Measurements from ENCODE around the gene ST8SIA6. TPM values are rescaled to one million over a fixed set of nuclear protein-coding genes. Genes with fewer than 3 reads are reported as not detected.

Gene ST8SIA6
- polyA plus RNA-seq, 1 experiment: not detected

DNA sequence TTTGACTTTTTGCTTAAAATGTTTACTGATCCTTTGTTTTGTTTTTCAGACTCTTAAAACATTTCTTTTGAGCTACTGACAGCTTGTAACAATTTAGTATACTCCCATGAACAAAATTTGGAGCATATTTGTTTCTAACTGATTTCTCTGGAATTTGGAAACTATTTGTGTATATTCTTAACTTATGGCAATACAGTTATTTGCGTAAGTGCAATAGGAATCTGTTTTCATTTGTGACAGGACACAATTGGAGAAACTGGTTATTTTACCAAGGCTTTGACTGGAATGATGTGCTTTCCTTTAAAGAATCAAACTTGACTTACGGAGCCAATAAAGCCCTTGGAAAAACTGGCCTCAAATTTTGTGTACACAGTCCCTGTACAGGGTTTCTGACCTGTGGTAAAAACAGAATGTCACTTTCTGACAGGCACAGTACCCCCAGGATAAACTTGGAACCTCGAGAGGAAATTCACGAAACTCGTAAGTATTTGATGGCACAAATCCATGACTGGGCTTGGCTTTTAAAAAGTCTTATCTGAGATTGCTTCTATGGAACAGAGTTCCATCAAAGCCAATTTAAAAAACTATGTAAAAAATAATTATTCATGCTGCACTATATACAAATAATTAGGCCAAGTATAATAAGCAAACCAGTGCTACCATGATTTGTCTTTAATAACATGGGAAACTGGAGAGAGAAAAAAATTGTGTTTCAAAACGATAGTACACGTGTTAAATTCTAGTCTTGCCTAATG, 70.4 kb downstream of the ST8SIA6 start:
- TF ChIP-seq, protein P1, sequence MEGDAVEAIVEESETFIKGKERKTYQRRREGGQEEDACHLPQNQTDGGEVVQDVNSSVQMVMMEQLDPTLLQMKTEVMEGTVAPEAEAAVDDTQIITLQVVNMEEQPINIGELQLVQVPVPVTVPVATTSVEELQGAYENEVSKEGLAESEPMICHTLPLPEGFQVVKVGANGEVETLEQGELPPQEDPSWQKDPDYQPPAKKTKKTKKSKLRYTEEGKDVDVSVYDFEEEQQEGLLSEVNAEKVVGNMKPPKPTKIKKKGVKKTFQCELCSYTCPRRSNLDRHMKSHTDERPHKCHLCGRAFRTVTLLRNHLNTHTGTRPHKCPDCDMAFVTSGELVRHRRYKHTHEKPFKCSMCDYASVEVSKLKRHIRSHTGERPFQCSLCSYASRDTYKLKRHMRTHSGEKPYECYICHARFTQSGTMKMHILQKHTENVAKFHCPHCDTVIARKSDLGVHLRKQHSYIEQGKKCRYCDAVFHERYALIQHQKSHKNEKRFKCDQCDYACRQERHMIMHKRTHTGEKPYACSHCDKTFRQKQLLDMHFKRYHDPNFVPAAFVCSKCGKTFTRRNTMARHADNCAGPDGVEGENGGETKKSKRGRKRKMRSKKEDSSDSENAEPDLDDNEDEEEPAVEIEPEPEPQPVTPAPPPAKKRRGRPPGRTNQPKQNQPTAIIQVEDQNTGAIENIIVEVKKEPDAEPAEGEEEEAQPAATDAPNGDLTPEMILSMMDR (IDR thresholded peaks at IDR 0.05; ENCODE audit: insufficient read depth, low read depth, low read length): no peak
- no peaks in the 10 kb centered on the region; the same call in 1 of the 2 replicates for H3K27me3 ChIP-seq (ENCODE audit: control insufficient read depth, insufficient read depth, low read length)
- DNase-seq (ENCODE audit: low read depth): no peak
- CTCF ChIA-PET: interaction anchor here (1.2 to 2.3 kb wide), 2 partner anchors 8 to 48 kb away, joined by 3 to 5 read pairs; no protein-coding TSS in a partner anchor
- no peaks in the 10 kb centered on the region for H3K36me3 ChIP-seq (ENCODE audit: control insufficient read depth, insufficient read depth, low read length)
- no peak overlapping the region for H3K4me3 ChIP-seq (ENCODE audit: low read depth, low read length)
- POLR2A ChIA-PET: no interaction called here

DNA sequence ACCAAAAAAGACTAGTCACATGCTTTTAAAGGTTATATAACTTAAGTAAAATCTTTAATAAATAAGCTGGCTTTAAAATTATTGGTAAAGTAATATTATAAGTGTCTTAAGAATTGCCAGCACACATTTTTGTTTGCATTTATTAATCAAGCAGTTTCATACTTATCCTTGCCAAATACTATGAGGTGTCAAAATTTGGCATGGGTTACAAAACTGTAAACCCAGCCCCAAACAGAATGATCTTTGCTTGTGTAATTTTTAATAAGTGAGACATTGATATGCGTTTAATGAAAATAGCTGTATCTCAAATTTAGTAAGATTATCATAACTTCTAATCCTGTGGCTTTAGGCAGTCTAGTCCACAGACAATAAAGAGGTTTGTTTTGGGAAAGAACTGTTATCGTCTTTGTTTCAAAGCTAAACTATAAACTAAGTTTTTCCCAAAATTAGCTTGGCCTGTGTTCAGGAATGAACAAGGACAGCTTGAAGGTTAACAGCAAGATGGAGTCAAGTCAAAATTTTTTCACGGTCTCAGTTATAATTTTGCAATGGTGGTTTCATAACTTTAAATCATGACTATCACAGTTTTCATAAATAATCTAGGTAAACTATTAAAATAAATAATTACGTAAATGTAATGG, 72.8 kb downstream of the ST8SIA6 start:
- TF ChIP-seq, protein P1 (IDR thresholded peaks at IDR 0.05; ENCODE audit: insufficient read depth, low read depth, low read length): no peak
- ChIA-PET CTCF (interaction anchor here (1.1 kb wide), 1 partner anchor 9 kb away, joined by 3 read pairs; no protein-coding TSS in a partner anchor), POLR2A (no interaction called here)
- Histone ChIP-seq H3K4me3 (ENCODE audit: low read depth, low read length) (no peak overlapping the region), H3K27me3 (ENCODE audit: control insufficient read depth, insufficient read depth, low read length) (no peaks in the 10 kb centered on the region; the same call in 1 of the 2 replicates), H3K36me3 (ENCODE audit: control insufficient read depth, insufficient read depth, low read length) (no peaks in the 10 kb centered on the region)
- no peak for DNase-seq (ENCODE audit: low read depth)

DNA sequence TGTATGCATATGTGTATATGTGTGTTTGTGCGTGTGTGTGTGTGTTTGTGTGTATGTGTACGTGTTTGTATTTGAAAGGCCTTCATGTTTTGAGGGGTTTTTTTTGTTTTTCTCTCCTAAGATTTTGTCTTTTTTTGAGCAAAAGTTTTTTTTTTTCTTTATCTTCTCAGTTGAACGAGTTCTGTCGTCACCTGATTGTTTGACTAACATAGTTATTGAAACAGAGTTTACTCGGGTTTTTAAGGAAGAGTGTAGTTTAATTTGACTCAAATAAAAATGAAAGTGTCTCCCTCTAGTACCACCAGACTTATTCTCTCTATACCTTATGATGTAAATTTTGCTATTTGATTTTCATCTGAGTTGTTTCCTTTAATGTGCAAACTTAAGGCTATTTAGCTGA, 73.5 kb downstream of the ST8SIA6 start:
- TF ChIP-seq, protein P1 (IDR thresholded peaks at IDR 0.05; ENCODE audit: insufficient read depth, low read depth, low read length): no peak
- Histone ChIP-seq H3K36me3 (ENCODE audit: control insufficient read depth, insufficient read depth, low read length) (no peaks in the 10 kb centered on the region), H3K4me3 (ENCODE audit: low read depth, low read length) (no peak overlapping the region), H3K27me3 (ENCODE audit: control insufficient read depth, insufficient read depth, low read length) (no peaks in the 10 kb centered on the region; the same call in 1 of the 2 replicates)
- CTCF ChIA-PET: interaction anchor here (1.1 kb wide), 1 partner anchor 10 kb away, joined by 3 read pairs; no protein-coding TSS in a partner anchor
- no peak for DNase-seq (ENCODE audit: low read depth)
- POLR2A ChIA-PET: no interaction called here

DNA sequence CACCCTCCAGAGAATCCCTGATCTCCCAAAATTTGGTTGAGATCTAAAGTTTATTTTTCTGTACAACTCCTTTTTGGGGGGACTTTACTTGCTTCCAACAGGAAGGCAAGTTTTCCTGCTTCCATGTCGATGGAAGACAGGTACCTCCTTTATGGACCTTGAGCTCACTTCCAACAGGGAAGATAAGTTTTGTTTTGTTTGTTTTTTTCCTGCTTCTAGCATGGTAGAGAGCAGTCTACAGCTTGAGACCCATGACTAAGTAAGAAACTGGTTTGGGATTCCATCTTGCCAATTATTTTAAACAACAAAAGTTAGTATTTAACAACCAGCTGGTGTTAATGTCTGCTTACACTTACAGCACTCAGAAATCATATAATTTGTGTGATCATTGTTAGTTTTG, 74.4 kb downstream of the ST8SIA6 start:
- Histone ChIP-seq H3K36me3 (ENCODE audit: control insufficient read depth, insufficient read depth, low read length) (no peaks in the 10 kb centered on the region), H3K4me3 (ENCODE audit: low read depth, low read length) (no peak overlapping the region), H3K27me3 (ENCODE audit: control insufficient read depth, insufficient read depth, low read length) (no peaks in the 10 kb centered on the region; the same call in 1 of the 2 replicates)
- CTCF ChIA-PET: interaction anchor here (0.8 kb wide), 1 partner anchor 29 kb away, joined by 3 read pairs; no protein-coding TSS in a partner anchor
- TF ChIP-seq, protein P1 (IDR thresholded peaks at IDR 0.05; ENCODE audit: insufficient read depth, low read depth, low read length): no peak
- POLR2A ChIA-PET: no interaction called here
- no peak for DNase-seq (ENCODE audit: low read depth)

DNA sequence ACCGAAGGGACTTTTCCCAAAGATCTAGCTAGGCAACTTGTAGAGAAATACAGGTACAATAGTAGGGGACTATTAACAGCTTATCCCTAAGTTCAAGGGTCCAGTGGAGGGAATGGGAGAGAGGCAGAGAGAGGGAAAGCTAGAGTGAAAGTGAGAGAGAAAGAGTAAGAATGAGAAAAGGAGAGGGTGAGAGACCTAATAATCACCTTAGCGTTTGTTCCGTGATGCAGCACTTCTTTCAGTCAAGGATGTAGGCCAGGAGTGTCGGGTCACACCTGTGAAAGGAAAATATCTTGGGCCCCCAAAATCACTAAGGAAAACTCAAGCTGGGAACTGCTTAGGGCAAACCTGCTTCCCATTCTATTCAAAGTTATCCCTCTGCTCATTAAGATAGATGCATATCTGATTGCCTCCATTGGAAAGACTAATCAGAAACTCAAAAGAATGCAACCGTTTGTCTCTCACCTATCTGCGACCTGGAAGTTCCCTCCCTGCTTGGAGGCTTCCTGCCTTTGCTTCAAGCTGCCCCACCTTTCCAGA, 75.2 kb downstream of the ST8SIA6 start:
- CTCF ChIA-PET: interaction anchor here (0.8 kb wide), 2 partner anchors 9 to 30 kb away, joined by 3 to 4 read pairs; no protein-coding TSS in a partner anchor
- no peaks in the 10 kb centered on the region; the same call in 1 of the 2 replicates for H3K27me3 ChIP-seq (ENCODE audit: control insufficient read depth, insufficient read depth, low read length)
- DNase-seq (ENCODE audit: low read depth): no peak
- POLR2A ChIA-PET: no interaction called here
- no peak overlapping the region for H3K4me3 ChIP-seq (ENCODE audit: low read depth, low read length)
- TF ChIP-seq, protein P1 (IDR thresholded peaks at IDR 0.05; ENCODE audit: insufficient read depth, low read depth, low read length): no peak
- no peaks in the 10 kb centered on the region for H3K36me3 ChIP-seq (ENCODE audit: control insufficient read depth, insufficient read depth, low read length)

All from BJ (cell line).